IPS-20b (cell line): ENCODE results near the gene TGFBR3L.
"Not testable (repeated sequence)": the region's sequence is repeated elsewhere in the genome, so short reads cannot be mapped to it uniquely, and the experiment has no call there.

Experiments used
- H3K27ac ChIP-seq: one replicate; pipeline ENCODE4 v1.5.1; 2013; ENCODE audit warnings: low read length
- H3K27me3 ChIP-seq: 2 replicates; pipeline ENCODE4 v1.6.1; 2013; ENCODE audit warnings: mild to moderate bottlenecking, low read length, inconsistent platforms; ENCODE audit not compliant: insufficient read depth
- H3K36me3 ChIP-seq: 2 replicates; pipeline ENCODE4 v1.6.1; 2013; ENCODE audit warnings: low read depth, mild to moderate bottlenecking, inconsistent platforms, low read length, moderate library complexity; ENCODE audit not compliant: insufficient read depth
- H3K4me1 ChIP-seq: 2 replicates; pipeline ENCODE4 v1.6.1; 2013; ENCODE audit warnings: mild to moderate bottlenecking, control low read depth, inconsistent platforms, low read length, moderate library complexity; ENCODE audit not compliant: insufficient read depth
- H3K4me3 ChIP-seq: 2 replicates; pipeline ENCODE4 v1.5.1; 2013; ENCODE audit warnings: mild to moderate bottlenecking, low read length, inconsistent platforms
- H3K9ac ChIP-seq: 2 replicates; pipeline ENCODE4 v1.6.1; 2013; ENCODE audit warnings: low read depth, mild to moderate bottlenecking, inconsistent platforms, low read length, moderate library complexity
- H3K9me3 ChIP-seq: 2 replicates; pipeline ENCODE4 v1.6.1; 2013; ENCODE audit warnings: mild to moderate bottlenecking, low read depth, low read length, inconsistent platforms; ENCODE audit not compliant: insufficient read depth

Gene TGFBR3L

DNA sequence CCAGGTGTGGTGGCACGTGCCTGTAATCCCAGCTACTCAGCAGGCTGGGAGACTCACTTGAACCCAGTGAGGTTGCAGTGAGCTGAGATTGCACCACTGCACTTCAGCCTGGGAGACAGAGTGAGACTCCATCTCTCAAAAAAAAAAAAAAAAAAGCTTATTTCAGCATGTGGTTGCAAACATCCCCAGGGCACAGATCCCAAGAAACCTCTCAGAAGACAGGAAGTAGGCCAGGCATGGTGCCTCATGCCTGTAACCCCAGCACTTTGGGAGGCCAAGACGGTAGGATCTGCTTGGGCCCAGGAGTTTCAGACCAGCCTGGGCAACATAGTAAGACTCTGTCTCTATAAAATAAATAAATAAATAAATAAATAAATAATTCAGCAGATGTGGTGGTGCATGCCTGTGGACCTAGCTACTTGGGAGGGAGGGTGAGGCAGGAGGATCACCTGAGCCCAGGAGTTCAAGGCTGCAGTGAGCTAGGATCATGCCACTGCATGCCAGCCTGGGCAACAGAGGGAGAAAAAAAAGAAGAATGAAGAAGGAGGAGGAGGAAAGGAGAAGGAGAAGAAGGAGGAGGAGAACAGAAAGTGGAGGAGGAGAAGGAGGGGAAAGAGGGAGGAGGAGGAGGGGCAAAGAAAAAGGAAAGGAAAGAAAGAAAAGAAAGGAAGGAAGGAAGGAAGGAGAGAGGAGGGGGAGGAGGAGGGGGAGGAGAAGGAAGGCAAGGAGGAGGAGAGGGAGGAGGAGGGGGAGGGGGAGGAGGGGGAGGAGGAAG, 30.6 kb upstream of the TGFBR3L start:
- no peaks in the 10 kb centered on the region for H3K9me3 ChIP-seq
- H3K27me3 ChIP-seq: peaks cover 16% of the 10 kb centered on the region
- H3K9ac ChIP-seq: no peak overlapping the region
- H3K36me3 ChIP-seq: no peaks in the 10 kb centered on the region
- no peaks in the 10 kb centered on the region for H3K4me1 ChIP-seq
- no peak overlapping the region for H3K27ac ChIP-seq
- no peak overlapping the region for H3K4me3 ChIP-seq

DNA sequence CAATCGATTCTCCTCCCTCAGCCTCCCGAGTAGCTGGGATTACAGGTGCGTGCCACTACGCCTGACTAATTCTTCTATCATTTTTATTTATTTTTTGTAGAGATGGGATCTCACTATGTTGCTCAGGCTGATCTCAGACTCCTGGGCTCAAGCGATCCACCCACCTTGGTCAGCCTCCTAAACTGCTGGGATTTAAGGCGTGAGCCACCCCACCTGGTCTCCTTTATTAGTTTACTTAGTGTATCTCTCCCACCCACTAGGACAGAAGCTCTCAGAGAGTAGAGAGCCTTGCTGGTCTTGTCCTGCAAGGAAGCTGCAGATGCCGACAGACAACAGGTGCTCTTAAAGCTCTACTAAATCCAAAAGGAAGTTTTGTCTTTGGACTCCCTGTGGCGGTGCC, 28.8 kb upstream of the TGFBR3L start:
- H3K27ac ChIP-seq: no peak overlapping the region
- peaks cover 24% of the 10 kb centered on the region for H3K27me3 ChIP-seq
- H3K36me3 ChIP-seq: no peaks in the 10 kb centered on the region
- no peak overlapping the region for H3K4me3 ChIP-seq
- H3K9ac ChIP-seq: no peak overlapping the region
- H3K4me1 ChIP-seq: no peaks in the 10 kb centered on the region
- no peaks in the 10 kb centered on the region for H3K9me3 ChIP-seq

DNA sequence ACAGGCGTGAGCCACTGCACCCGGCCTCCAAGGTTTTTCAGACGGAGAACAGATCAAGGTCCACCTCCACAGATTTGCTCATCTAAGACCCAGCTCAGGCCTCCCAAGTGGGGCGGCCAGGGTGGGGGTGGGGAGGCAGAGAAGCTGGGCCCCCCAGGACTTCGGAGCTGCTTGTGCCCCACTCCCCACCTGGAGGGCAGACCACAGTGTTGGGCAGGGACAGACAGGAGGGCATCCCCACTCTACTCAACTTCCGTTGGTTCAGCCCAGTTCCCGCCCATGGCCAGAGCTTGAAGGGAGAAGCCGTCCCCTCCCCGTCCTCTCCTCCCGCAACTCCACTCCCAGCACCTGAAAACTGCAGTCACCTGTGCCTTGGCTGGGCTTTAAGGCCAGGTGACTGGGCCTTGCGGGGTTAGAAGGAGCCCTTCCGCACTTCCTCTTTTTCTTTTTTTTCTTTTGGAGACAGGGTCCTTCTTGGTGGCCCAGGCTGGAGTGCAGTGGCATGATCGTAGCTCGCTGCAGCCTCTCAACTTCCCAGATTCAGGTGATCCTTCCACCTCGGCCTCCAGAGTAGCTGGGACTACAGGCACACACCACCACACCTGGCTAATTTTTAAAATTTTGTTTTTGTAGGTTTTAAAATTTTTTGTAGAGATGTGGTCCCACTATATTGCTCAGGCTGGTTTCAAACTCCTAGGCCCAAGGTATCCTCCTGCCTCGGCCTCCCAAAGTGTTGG, 27.1 kb upstream of the TGFBR3L start:
- no peaks in the 10 kb centered on the region for H3K4me1 ChIP-seq
- no peak overlapping the region for H3K9ac ChIP-seq
- H3K9me3 ChIP-seq: no peaks in the 10 kb centered on the region
- H3K36me3 ChIP-seq: no peaks in the 10 kb centered on the region
- H3K27ac ChIP-seq: no peak overlapping the region
- peaks cover 24% of the 10 kb centered on the region for H3K27me3 ChIP-seq
- peak overlapping the region; percentile 68; the same call in 1 of the 2 replicates for H3K4me3 ChIP-seq

DNA sequence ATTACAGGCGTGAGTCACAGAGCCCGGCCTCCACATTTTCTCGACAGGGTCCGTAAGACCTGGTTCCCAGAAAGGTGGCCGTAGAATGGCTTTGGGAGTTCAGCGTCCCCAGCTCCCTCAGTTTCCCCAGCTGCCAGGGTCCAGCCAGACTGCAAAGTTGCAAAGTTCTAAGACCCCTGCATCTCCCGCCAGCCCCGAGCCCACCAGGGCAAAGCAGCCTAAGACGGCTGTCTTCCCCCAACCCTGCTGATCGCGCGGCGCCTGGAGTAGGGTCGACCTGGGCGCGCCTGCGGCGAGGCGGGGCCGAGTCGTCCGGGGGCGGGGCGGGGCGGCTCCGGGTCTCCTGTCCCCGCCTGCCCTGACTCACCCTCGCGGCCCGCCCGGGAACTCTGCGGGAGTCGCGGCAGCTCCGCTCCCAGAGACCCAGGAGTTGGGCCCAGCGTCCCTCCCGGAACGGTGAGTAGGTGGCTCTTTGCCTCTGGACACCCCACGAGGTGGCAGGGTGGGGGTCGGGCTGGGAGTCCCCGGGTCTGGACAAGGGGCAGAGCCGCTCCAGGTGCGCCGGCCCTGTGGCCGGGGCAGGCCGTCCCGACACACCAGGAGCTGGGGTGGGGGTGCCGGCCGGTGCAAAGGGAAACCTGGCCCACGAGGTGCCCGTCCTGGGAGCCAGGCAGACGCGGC, 26.3 kb upstream of the TGFBR3L start, which contains the start of gene LRRC8E:
TSS of gene LRRC8E (plus strand) at position 366 of the 681 bp plus-strand sequence. CDS start 7,094 bp downstream, outside the sequence.
- Histone ChIP-seq H3K27me3 (peaks cover 24% of the 10 kb centered on the region), H3K4me3 (peak within 1 kb of the TSS; percentile 68), H3K4me1 (no peaks in the 10 kb centered on the region), H3K27ac (no peak within 1 kb of the TSS), H3K36me3 (no peaks in the 10 kb centered on the region), H3K9ac (peak within 1 kb of the TSS; percentile 7; the same call in 1 of the 2 replicates), H3K9me3 (no peaks in the 10 kb centered on the region)

DNA sequence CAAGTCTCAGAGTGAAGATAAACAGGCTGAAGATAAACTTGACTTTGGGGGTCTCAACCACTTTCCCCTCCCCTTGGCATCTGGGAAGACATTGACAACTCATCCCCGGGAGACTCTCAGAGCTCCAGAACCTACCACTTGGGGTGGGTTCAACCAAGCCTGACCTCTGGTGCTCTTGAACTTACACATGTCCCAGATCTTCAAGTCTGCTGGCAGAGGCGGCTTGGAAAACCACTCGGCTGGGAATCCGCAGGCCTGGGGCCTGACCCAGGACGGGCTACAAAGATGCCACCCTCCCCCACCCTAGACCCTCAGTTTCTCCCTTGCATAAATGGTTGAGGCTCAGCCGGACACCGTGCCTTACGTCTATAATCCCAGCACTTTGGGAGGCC, 25.8 kb upstream of the TGFBR3L start:
- H3K27me3 ChIP-seq: peaks cover 24% of the 10 kb centered on the region
- H3K4me3 ChIP-seq: peak overlapping the region; percentile 68
- H3K9ac ChIP-seq: peak overlapping the region; percentile 7; the same call in 1 of the 2 replicates
- H3K36me3 ChIP-seq: no peaks in the 10 kb centered on the region
- no peaks in the 10 kb centered on the region for H3K9me3 ChIP-seq
- H3K4me1 ChIP-seq: no peaks in the 10 kb centered on the region
- H3K27ac ChIP-seq: no peak overlapping the region

DNA sequence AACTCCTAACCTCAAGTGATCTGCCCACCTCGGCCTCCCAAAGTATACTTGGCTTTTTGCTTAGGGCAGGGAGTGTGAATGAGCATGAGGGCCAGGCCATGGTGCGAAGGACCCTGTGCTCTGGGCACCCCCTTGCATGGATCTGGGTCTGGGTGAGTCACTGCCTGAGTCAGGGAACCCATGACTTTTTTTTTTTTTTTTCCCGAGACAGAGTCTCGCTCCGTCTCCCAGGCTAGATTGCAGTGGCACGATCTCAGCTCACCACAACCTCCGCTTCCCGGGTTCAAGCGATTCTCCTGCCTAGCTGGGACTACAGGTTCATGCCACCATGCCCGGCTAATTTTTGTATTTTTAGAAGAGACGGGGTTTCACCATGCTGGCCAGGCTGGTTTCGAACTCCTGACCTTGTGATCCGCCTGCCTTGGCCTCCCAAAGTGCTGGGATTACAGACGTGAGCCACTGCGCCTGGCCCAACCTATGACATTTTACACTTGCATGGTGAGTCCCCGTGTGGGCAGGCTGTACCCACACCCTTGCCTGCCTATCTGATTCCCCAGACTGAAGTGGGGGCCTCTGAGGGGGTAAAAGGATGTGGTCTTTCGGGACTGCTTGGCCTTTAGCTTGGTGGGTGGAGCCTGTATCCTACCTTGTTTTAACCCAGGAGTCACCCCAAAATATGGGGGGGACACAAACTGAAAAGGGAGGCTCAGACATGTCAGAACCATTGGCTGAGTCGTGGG, 21.1 kb upstream of the TGFBR3L start:
- H3K4me3 ChIP-seq, H3K9me3 ChIP-seq, H3K4me1 ChIP-seq, H3K27ac ChIP-seq, H3K36me3 ChIP-seq, H3K9ac ChIP-seq: not testable (repeated sequence)
- H3K27me3 ChIP-seq: peaks cover 13% of the 10 kb centered on the region

DNA sequence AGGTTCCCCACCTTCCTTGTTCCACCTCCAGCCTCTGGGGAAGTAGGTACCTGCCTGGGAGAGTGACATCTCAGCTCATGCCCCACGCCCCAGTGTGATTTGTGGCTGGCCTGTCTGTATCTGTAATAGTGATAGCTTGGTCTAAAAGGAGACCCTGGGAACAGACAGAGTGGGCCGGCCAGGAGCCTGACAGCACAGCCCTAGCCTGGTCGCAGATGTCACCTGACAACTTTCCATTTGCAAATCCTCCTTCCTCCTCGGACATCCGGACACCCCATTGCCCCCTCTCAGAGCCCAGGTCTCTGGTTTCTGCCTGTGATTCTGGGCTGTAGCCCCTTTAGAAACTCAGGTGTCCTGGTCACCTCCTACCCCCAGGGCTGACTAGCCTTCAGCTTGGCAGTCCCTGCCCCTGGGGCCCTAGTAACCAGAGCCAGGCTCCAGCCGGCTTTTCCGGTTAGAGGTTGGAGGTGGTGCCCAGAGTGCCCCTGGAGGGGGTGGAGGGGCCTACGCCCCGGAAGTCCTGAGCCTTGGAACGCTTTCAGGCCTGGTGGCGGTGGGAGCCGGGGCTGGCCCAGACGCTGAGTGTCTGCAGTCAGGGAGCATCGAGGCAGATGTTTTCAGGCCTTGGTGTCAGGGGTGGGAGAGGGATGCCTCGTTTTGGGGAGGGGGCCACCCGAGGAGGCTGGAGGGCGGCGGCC, 19.9 kb upstream of the TGFBR3L start:
- Histone ChIP-seq H3K4me3 (no peak overlapping the region), H3K36me3 (no peaks in the 10 kb centered on the region), H3K27ac (no peak overlapping the region)

DNA sequence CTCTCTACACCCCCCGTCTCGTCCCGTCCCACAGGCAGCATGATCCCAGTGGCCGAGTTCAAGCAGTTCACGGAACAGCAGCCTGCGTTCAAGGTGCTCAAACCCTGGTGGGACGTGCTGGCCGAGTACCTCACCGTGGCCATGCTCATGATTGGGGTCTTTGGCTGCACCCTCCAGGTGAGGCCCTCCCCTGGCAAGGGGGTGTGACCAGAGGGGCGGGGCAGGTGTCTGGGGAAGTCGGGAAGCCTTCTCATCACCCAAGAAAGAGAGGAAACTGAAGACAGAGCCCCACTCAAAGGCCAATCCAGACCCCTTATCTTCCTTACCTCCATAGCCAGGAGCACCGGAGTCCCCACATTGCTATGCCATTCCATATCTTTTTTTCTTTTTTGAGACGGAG, 19.1 kb upstream of the TGFBR3L start:
- no peaks in the 10 kb centered on the region for H3K36me3 ChIP-seq
- H3K4me1 ChIP-seq: no peaks in the 10 kb centered on the region
- no peak overlapping the region for H3K27ac ChIP-seq
- H3K9ac ChIP-seq: no peak overlapping the region
- H3K4me3 ChIP-seq: no peak overlapping the region
- H3K27me3 ChIP-seq: no peaks in the 10 kb centered on the region
- H3K9me3 ChIP-seq: no peaks in the 10 kb centered on the region

More for the DNA sequence above, 19.9 kb upstream of the TGFBR3L start:
- H3K4me1 ChIP-seq: no peaks in the 10 kb centered on the region
- no peaks in the 10 kb centered on the region for H3K9me3 ChIP-seq
- 0 out of 2 replicates have a peak, but pooled peaks cover under 1% of the 10 kb centered on the region for H3K27me3 ChIP-seq
- H3K9ac ChIP-seq: no peak overlapping the region

DNA sequence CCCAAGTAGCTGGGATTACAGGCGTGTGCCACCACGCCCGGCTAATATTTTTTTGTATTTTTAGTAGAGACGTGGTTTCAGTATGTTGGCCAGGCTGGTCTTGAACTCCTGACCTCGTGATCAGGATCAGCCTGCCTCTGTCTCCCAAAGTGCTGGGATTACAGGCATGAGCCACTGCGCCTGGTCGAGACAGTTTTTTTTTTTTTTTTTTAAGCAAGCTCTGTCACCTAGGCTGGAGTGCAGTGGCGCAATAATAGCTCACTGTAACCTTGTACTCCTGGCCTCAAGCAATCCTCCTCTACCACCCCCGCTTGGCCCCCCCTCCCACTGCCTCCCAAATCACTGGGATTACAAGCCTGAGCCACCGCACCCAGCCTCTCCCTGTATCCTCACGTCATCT, 17.3 kb upstream of the TGFBR3L start:
- no peak overlapping the region for H3K27ac ChIP-seq

DNA sequence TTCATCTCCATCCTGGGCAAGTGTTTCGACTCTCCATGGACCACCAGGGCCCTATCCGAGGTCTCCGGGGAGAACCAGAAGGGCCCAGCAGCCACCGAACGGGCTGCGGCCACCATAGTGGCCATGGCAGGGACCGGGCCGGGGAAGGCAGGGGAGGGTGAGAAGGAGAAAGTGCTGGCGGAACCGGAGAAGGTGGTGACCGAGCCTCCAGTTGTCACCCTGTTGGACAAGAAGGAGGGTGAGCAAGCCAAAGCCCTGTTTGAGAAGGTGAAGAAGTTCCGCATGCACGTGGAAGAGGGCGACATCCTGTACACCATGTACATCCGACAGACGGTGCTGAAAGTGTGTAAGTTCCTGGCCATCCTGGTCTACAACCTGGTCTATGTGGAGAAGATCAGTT, 15.7 kb upstream of the TGFBR3L start:
- Histone ChIP-seq H3K9me3 (no peaks in the 10 kb centered on the region), H3K27ac (no peak overlapping the region), H3K4me3 (no peak overlapping the region), H3K9ac (no peak overlapping the region), H3K36me3 (no peaks in the 10 kb centered on the region), H3K4me1 (no peaks in the 10 kb centered on the region), H3K27me3 (peaks cover 4% of the 10 kb centered on the region; the same call in 1 of the 2 replicates)

More for the DNA sequence above, 17.3 kb upstream of the TGFBR3L start:
- H3K4me3 ChIP-seq: no peak overlapping the region
- H3K36me3 ChIP-seq: no peaks in the 10 kb centered on the region
- H3K9ac ChIP-seq: no peak overlapping the region
- no peaks in the 10 kb centered on the region for H3K9me3 ChIP-seq
- no peaks in the 10 kb centered on the region for H3K4me1 ChIP-seq
- no peaks in the 10 kb centered on the region for H3K27me3 ChIP-seq
